GM21360 (cell line): ENCODE data around the gene IL34.
"Not testable (repeated sequence)": the region's sequence is repeated elsewhere in the genome, so short reads cannot be mapped to it uniquely, and the experiment has no call there.

ENCODE experiments used
- ATAC-seq: cut with Tn5 transposase; IDR thresholded peaks from one replicate; pipeline ENCODE4 v1.9.1; 2021; ENCODE audit warnings: mild to moderate bottlenecking, moderate library complexity; ENCODE audit not compliant: unreplicated experiment

Gene IL34

GRCh38 chr16:70646260-70647241 lies at the start of gene IL34:
TSS of gene IL34 (plus strand) at chr16:70646559. CDS start at chr16:70646948, 389 bp downstream.
- ATAC-seq = no peak

- ATAC-seq = no peak
Observed at GRCh38 chr16:70597135-70597835, 49.1 kb upstream of the IL34 start.

GRCh38 chr16:70598937-70599503 lies 47.3 kb upstream of the IL34 start:
- ATAC-seq = no peak

GRCh38 chr16:70600730-70601129 lies 45.6 kb upstream of the IL34 start:
- no peak for ATAC-seq

- no peak for ATAC-seq
Observed at GRCh38 chr16:70601576-70602575, 44.5 kb upstream of the IL34 start.

GRCh38 chr16:70602831-70603230 lies 43.5 kb upstream of the IL34 start:
- ATAC-seq = no peak

- ATAC-seq = no peak
Observed at GRCh38 chr16:70604407-70605282, 41.7 kb upstream of the IL34 start.

GRCh38 chr16:70605283-70605657 lies 41.1 kb upstream of the IL34 start:
- ATAC-seq = no peak

- no peak for ATAC-seq
Observed at GRCh38 chr16:70608521-70608920, 37.8 kb upstream of the IL34 start.

- ATAC-seq = no peak
Observed at GRCh38 chr16:70610273-70611223, 35.8 kb upstream of the IL34 start.

GRCh38 chr16:70611224-70611598 lies 35.1 kb upstream of the IL34 start:
- no peak for ATAC-seq

GRCh38 chr16:70611785-70612303 lies 34.5 kb upstream of the IL34 start:
- no peak for ATAC-seq

GRCh38 chr16:70612931-70613330 lies 33.4 kb upstream of the IL34 start:
- ATAC-seq = no peak

- ATAC-seq = no peak
Observed at GRCh38 chr16:70614208-70614951, 32.0 kb upstream of the IL34 start.

GRCh38 chr16:70615945-70616344 lies 30.4 kb upstream of the IL34 start:
- no peak for ATAC-seq

- not testable (repeated sequence) for ATAC-seq
Observed at GRCh38 chr16:70621864-70622263, 24.5 kb upstream of the IL34 start.

- no peak for ATAC-seq
Observed at GRCh38 chr16:70627696-70628095, 18.7 kb upstream of the IL34 start.
